Stimulated activated CD8-positive, alpha-beta memory T cell treated with anti-CD3 and anti-CD28 coated beads, Interleukin-15, amount 100 ng/mL, for 24 hours (primary cell): Measurements from ENCODE around the gene CHTOP.
"Not testable (repeated sequence)": the region's sequence is repeated elsewhere in the genome, so short reads cannot be mapped to it uniquely, and the experiment has no call there.

Experiments
- DNase-seq: peaks from one replicate; pipeline ENCODE4 v3.0.0-alpha.2; 2020; ENCODE audit warnings: low read depth

CHTOP gene, protein sequence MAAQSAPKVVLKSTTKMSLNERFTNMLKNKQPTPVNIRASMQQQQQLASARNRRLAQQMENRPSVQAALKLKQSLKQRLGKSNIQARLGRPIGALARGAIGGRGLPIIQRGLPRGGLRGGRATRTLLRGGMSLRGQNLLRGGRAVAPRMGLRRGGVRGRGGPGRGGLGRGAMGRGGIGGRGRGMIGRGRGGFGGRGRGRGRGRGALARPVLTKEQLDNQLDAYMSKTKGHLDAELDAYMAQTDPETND

DNA sequence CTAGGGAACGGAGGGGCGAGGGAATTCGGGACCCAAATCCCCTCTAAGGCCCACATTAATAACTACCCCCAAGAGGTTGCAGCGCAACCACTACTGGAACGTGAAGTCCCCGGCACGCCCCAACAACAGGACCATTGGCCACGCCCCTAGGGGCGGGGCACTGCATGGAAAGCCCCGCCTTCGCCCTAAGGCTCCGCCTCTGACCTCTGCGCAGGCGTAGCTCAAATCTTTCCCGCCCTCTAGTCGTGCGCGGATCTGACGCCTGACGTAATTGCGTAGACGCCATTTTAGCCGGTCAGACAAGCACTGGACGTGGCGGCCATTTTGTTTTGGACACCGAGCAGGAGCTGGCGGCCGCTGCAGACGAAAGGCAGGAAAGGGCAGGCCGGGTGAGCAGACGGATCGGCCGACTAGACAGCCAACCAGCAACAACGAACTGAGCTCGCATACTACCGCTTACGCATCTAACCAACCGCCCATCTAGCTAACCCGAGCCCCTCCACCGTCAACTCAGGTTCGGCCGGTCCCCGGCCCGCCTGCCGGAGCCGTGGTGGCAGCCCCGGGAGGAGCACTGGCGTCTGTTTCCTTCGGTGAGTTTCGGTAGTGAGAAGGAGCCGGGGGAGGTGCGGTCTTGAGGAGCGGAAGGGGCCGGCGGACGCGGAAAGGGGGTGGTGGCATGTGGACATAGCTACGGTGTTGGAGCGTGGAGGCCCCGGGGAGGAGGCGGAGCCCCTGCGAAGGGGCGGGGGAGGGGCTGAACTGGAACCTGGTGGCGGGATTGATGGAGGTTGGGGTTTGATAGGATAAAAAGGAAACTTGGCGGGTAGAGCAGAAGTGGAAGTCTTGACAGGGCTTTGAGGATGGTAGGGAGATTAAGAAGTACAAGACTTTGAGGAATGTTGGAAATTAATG is at the start of gene CHTOP:
CHTOP (plus strand) TSS at position 313 of the 912 bp plus-strand sequence. CDS start 2,523 bp downstream, outside the sequence.
- peak; percentile 93 for DNase-seq

DNA sequence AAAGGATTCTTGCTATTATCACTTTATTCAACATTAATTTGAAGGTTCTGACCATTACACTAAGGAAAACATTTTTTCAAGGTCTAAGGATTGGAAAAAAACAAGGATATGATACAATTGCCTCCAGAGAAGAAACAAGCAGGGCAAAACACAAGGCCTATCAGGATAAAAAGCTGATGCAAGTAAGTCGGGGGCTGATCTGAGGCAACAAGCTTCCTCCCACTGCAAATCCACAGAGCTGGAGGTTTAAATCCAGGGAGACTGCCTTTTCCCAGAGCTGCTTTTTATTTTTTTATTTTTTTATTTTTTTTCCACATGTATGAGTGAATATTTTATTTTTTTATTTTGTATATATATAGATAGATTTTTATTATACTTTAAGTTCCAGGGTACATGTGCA is 48.9 kb upstream of the CHTOP start:
- no peak for DNase-seq

DNA sequence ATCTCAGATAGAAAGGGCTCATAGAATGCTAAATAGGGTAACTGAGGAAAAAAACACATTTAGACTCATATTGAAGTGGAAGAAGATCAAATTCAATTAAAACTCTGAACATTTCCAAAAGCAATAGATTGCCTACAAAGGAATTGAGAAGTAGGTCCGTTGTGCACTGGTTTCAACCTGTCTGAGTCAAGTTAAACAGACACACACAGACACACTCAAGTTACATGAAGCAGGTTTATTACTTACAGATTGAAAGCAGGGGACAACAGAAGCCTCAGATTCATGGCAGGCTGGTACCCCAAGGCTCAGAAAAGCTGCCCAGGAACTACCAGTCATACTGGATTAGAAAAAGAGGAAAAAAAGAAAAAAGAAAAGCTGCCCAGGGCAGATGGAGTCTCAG is 47.5 kb upstream of the CHTOP start:
- no peak for DNase-seq

DNA sequence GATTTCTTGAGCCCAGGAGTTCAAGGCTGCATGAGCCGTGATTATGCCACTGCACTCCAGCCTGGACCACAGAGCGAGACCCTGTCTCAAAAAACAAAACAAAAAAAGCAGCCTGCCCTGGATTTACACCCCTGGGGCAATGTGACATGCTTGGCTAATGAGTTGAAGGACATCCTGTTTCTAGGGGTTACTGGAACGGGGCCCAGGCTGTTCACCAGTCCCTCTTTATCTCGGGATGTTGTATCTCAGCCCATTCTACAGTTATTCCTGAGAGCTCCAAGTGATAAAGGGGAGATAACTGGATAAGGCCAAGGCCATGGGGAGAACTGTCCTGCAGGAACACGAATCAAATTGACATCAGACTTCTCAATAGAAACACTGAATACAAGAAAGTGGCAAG is 46.6 kb upstream of the CHTOP start:
- DNase-seq = no peak

DNA sequence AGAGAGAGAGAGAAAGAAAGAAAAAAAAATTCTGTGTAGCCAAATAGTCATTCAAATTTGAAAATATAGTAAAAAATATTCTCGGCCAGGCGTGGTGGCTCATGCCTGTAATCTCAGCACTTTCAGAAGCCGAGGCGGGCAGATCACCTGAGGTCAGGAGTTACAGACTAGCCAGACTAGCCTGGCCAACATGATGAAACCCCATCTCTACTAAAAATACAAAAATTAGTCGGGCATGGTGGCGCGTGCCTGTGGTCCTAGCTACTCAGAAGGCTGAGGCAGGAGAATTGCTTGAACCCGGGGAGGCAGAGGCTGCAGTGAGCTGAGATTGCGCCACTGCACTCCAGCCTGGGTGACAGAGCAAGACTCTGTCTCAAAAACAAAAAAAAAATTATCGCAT is 45.8 kb upstream of the CHTOP start:
- not testable (repeated sequence) for DNase-seq

DNA sequence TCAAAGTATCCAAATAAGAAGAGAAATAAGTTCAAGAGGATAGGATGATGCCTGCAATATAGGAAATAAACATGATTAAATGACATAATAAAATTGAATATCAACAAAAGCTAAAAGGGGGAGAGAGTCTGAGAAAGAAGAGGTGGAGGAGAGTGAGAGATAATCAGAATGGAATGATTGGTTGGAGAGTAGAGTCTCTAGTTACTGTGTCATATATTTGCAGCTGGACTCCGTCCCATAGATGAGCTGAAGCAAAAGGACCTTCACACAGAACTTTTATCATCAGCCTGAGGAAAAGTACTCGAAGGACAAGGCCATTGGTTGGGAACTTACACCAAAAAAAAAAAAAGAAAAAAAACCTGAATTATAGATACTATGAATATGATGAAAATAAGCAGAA is 45.4 kb upstream of the CHTOP start:
- DNase-seq = no peak

DNA sequence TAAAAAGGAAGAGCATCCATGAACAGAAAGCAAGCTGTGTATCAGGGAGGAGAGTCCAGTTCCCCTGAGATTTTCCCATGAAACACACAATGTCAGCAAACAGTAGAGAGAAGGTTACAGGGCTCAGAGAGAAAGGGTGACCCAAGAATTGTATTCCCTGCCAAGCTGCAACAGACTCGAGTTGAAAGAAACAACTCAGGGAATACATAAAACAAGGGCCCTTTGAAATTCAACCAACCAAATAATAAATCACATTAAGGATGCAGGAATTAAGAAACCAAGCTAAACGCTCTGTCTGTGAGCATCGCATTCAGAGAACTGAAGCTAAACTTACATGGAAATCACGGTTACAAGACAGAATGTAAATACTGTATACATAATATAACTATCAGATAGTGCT is 41.1 kb upstream of the CHTOP start:
- DNase-seq = no peak

DNA sequence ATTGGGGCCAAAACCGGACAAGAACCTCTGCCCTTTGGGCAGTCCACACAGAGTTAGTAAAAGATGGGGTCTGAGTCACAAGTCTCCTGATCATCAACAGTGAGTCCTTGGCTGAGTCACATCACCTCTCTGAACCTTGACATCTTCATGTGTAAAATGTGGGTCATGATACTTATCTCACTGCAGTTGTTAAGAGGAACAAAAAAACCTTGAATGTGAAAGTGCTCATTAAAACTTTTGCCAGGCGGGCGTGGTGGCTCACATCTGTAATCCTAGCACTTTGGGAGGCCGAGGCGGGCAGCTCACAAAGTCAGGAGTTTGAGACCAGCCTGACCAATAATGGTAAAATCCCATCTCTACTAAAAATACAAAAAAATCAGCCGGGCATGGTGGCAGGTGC is 36.7 kb upstream of the CHTOP start:
- DNase-seq = no peak

DNA sequence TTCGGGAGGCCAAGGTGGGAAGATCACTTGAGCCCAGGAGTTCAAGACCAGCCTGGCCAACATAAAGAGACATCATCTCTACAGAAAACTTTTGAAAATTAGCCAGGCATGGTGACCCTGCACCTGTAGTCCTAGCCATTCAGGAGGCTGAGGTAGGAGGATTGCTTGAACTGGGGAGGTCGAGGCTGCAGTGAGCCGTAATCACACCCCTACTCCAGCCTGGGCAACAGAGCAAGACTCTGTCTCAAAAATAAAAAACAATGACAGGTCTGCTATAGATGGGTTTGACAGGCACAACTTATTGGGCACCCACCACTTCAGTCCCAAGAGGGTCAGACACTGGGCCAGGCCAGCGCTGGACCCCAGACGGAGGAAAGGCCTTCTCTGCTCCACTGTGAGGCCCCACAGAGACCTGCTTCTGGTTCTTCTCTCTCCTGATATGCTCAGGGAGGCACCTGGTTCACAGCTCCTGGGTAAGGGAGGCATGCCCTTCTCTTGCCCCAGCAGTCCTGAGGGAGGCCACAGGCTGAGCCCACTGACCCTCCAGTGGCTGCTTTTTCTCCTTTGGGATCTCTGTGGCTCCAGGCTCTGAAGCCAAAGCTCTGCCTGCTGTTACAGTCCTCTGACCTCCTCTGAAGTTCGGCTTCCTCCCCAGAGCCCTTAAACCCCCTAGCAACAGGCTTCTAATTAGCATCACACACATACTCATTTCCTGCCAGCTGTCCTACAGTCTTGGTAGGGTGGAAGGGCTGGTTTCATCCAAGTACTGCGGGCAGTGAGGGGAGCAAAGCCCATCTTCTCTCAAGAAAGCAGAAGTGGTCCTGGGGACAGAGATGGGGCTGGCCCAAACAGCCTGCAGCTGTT is 35.3 kb upstream of the CHTOP start:
- no peak for DNase-seq

DNA sequence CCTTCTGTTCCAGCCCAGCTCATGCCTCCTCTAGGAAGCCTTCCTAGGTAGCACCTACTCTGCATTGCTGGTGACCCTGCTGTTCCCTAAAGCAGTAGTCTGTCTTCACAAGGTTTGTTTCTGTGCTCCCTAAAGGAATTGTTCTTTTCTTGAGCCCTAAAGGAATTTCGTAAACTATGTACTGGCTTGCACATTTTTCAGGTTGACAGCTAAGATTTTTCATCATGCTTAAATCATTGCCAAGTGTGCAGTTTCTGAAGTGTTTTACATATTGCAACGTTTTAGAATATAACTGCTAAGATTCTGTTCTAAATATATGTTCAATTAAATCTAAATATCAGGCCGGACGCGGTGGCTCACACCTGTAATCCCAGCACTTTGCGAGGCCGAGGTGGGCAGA is 34.0 kb upstream of the CHTOP start:
- no peak for DNase-seq

DNA sequence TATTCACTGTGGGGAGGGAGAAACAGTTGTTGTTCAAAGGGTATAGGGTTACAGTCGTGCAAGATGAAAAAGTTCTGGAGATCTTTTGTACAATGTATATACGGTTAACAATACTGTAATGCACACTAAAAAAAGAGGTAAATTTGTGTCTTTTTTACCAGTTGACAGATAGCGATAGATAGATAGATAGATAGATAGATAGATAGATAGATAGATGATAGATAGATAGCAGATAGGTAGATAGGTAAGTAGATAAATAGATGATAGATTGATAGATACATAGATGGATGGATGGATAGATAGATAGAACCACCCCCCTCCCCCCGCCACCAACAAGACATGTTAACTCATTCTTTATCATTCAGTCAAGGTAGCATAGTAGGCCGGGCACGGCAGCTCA is 31.1 kb upstream of the CHTOP start:
- no peak for DNase-seq

DNA sequence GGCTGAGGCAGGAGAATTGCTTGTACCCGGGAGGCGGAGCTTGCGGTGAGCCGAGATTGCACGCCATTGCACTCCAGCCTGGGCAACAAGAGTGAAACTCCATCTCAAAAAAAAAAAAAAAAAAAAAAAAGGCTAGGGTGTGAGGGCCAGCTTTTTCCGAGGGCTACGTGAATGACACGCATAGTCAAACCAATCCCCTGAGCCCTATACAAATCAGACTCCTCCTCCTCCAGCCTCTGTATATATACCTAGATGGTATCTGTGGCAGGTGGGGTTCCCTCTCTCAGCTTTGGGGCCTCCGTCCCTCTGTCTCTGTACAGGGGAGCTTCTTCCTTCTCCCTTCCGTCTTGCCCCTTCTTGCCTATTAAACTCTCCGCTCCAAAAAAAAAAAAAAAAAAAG is 27.7 kb upstream of the CHTOP start:
- DNase-seq = no peak

DNA sequence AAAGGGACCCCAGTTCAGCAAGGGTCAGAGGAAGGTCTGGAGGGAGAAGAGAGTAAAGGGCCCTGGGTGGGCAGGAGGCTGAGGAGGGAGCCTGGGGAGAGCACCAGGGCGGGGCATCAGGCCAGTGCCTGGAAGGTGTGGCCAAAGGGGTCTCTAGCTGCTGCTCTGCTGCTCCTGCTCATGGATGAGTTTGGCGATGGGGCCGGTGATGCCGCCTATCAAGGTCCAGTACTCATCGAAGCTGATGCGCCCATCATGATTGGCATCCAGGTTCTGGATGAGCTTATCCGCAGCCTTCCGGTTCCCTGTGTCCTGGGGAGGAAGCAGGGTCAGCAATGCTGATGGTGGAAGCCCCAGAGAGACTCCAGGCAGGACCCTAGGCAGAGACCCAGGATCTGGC is 26.5 kb upstream of the CHTOP start:
- DNase-seq = no peak

DNA sequence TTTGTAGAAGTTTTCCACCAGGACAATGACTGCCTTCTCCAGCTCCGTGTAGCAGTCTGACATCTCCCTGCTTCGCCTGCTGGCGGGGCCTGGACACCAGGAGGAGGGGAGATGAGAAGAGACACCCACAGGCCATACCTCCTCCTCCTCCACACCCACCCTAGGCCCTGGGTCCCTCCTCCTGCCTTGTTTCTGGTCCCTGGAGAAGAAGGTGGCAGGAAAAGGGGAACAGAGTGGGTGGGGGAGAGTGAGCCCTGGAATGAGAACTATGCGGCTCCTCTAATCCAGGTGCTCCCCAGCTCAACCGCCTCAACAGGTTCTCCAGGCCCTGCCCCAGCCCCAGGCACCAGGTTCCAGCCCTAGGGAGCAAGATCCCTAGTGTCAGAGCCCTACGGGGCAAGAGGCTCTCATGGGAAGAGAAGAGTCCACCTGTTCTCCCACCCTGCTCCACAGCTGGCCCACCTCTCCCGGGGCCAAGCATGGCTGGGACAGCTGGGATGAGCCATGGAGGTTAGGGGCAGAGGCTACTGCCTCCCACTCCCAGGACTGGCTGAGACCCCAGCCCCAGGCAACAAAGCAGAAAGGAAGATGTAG is 25.7 kb upstream of the CHTOP start:
- no peak for DNase-seq

DNA sequence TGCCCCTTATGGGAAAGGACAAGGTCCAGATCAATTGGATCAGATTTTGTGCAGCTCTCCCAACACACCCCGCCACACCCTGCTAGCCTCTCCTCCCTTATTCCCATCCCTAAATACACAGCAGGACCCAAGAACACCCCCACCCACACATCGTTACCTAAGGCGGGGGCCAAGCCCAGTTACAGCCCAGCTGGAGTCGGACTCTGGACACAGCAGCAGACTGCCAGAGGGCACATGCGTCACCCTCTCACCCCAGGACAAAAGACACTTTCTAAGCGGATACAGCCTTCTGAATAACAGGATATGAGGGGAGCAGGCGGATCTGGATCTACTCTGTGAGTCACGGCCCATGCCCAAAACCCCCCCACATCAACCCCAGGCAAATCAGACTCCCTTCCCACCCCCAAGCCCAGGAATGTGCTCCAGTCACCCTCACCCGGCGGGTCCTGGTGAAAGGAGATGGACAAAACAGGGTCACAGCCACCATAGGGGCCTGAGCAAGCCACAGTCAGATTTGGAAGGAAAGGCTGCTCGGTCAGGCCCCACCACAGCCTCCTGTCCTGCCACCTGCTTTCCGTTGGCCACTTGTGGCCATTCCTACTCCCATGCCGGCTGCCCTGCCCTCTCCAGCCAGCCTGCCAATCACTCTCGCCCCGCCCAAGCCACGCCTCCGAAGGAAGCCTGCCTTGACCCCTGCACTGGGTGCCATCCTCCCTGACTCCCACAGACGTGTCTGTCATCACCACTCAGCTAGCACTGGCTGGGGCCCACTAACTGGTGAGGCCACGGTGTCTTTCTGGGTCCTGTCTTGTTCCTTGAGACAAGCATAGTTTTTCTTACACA is 24.9 kb upstream of the CHTOP start:
- DNase-seq = no peak

DNA sequence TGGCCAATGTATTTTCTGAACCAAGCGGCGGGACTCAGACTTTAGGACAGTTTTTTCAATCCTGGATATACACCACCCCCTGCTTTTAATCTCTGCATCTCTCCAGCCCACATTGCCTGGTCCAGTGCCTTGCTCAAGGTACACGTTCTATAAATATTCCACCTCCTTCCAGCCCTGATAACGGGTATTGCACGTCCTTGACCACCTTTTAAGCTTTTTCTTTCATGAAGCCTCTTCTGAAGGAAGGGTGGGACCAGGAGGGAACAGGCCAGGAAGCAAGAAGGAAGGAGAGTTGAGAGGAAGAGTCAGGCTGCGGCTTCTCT is 24.3 kb upstream of the CHTOP start:
- no peak for DNase-seq

DNA sequence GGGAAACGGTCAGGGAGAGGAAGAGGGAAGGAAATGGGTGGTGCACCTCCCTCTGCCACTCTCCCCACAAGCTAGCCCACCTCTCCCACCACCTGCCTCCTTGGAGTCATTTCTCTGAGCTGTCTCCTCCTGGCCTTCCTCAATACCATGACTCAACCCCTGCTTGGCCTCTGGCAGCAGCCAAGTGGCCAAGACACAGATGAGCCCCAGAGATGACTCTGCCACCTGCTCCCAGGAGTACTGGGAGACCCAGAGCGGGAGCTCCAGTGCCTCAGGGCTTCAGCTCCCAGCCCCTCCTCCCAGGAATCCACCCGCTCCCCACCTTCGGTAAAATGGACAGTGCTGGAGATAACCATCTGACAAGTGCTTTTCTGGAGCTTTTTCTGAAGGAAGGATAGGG is 23.5 kb upstream of the CHTOP start:
- DNase-seq = no peak

DNA sequence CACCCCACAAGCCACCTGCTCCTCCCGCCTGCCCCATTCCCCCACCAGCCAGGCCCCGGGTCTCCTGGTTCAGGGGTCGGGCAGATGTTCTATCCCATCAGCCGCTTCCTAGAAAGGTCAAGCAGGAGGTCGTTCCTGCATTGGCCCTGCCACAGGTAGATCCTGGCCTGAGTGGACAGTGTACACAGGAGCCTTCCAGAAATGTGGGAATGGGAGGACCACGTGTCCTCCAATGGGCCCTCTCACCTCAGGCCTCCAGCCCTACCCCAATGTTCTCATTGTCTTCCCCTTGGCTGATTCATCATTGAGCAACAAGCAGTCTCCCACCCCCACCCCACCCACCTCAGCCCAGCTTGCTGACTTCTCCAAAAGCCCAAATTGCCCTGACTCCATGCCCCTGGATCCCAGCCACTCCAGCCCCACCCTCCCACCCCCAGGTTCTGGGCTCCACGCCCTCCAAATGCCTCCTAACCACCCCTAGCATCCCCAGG is 23.0 kb upstream of the CHTOP start:
- no peak for DNase-seq

DNA sequence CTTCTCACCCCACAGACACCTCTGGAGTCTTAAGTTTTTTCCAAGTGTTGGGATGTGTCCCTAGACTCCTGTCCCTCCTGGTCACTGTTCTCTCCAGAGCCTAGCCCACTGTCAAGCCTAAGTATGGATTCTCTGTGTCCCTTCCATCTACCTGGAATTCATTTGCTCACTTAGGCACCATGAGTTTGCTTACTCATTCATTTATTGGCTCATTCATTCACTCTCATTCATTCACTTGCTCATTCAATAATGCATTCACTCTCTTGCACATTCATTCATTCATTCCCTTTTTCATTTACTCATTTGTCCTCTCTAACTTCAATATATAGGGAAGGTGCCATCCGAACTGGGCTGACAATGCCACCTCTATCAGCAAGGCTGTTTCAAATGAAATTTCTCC is 22.5 kb upstream of the CHTOP start:
- DNase-seq = no peak

DNA sequence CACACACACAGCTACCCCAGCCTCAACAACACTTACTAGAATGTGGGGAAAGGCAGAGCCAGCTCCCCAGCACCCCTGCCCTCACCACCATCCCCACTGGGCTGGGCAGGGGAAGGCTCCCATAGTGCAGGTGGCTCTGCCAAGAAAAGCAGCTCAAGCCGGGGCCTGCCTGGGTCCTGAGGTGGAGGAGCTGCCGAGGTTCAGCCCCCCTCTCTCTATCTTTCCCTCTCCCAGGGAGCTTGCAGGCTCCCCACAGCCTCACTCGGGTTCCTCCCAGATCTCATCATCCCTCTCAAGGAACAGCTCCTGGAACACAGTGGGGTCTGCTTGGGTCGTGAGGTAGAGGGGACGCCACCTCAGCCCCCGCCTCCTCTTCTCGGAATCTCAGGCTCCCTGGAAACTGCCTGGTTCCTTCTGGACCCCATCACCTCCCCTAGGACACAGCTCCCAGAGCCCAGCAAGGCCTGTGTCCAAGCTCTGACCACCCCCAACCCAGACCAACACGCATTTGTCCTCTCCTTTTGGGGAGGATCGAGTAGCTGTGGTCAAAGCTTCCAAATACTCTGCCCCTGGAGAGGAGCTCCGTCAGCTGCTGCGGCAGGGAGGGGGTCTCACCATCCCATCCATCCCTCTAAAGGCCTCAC is 21.6 kb upstream of the CHTOP start:
- no peak for DNase-seq
